ENCODE data around the gene UBFD1.
"Not testable (repeated sequence)": the region's sequence is repeated elsewhere in the genome, so short reads cannot be mapped to it uniquely, and the experiment has no call there.

Gene UBFD1

GRCh38 chr16:23530062-23530461 is 27.5 kb upstream of the UBFD1 start:
- no peaks in the 10 kb centered on the region for H3K4me1 ChIP-seq (ENCODE audit: control insufficient read depth, insufficient read depth, low read length)
- no peak overlapping the region for H3K4me3 ChIP-seq (ENCODE audit: low read depth, low read length)
- no peaks in the 10 kb centered on the region for H3K27me3 ChIP-seq (ENCODE audit: control insufficient read depth, insufficient read depth, low read length)
- H3K9me3 ChIP-seq (ENCODE audit: control insufficient read depth, insufficient read depth, low read length), result no peaks in the 10 kb centered on the region
- no peak overlapping the region for H3K9ac ChIP-seq (ENCODE audit: low read depth, low read length)
- peaks cover 49% of the 10 kb centered on the region for H3K36me3 ChIP-seq (ENCODE audit: control insufficient read depth, insufficient read depth, low read length)

DNA sequence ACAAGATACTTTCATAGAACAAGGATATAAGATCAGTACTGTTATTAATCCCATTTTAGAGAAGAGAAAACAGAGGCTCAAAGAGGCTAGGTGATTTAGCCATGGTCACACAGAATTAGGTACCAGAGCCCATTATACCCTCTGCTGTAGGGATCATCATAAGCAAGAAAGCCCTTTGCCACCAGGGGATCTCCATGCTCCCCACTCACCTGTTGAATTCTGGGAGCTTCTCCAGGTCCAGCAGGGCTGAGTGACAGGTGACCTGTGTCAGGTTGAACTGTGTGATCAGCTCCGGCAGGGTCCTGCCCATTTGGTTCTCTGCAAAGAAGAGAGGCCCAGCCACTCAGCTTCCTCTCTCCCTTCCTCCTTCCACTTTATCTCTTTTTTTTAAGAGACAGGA is 25.1 kb upstream of the UBFD1 start:
- Histone ChIP-seq H3K9me3 (ENCODE audit: control insufficient read depth, insufficient read depth, low read length) (no peaks in the 10 kb centered on the region), H3K4me1 (ENCODE audit: control insufficient read depth, insufficient read depth, low read length) (no peaks in the 10 kb centered on the region), H3K9ac (ENCODE audit: low read depth, low read length) (no peak overlapping the region), H3K4me3 (ENCODE audit: low read depth, low read length) (no peak overlapping the region), H3K27me3 (ENCODE audit: control insufficient read depth, insufficient read depth, low read length) (no peaks in the 10 kb centered on the region), H3K36me3 (ENCODE audit: control insufficient read depth, insufficient read depth, low read length) (peaks cover 48% of the 10 kb centered on the region)

DNA sequence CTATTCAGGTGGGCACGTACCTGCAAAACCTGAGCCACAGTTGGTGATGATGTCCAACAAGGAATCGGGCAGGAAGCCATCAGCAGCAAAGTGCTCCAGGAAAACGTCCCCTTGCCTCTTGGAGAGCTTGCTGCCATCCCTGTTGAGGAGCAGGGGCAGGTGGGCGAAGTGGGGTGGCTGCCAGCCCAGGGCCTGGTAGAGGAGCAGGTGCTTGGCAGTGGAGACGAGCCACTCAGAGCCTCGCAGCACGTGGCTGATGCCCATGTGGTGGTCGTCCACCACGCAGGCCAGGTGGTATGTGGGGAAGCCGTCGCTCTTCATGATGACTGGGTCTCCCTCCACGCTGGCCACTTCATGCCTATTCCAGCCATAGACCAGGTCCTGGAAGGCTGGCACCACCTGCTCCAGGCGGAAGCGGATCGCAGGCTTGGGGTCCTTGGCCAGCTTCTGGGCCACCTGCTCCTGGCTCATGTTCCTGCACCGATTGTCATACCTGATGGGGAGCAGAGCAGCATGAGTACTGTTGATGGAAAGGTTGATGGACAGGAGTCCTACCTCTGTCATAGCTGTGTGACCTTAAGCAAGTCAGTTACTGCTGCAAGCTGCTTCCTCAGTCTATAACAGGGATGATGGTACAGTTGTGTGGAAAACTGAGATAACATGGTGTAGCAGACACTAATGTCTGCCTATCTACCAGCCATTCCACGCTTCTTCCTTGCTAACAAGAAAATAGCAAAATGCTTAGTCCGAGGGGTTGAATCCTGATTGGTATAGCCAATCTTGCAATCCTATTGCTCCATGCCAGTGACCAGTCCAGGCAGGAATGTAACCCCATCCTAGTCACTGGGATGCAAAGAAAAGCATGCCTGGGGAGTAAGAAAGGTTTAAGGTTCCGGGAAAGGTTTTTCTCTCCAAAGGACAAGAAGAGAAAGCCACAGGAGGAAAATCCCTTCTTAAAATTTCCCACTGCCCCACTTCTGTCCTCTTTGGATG is 22.4 kb upstream of the UBFD1 start:
- H3K4me1 ChIP-seq (ENCODE audit: control insufficient read depth, insufficient read depth, low read length), result no peaks in the 10 kb centered on the region
- no peaks in the 10 kb centered on the region for H3K27me3 ChIP-seq (ENCODE audit: control insufficient read depth, insufficient read depth, low read length)
- no peak overlapping the region for H3K4me3 ChIP-seq (ENCODE audit: low read depth, low read length)
- H3K36me3 ChIP-seq (ENCODE audit: control insufficient read depth, insufficient read depth, low read length), result peaks cover 43% of the 10 kb centered on the region
- no peaks in the 10 kb centered on the region for H3K9me3 ChIP-seq (ENCODE audit: control insufficient read depth, insufficient read depth, low read length)
- no peak overlapping the region for H3K9ac ChIP-seq (ENCODE audit: low read depth, low read length)

DNA sequence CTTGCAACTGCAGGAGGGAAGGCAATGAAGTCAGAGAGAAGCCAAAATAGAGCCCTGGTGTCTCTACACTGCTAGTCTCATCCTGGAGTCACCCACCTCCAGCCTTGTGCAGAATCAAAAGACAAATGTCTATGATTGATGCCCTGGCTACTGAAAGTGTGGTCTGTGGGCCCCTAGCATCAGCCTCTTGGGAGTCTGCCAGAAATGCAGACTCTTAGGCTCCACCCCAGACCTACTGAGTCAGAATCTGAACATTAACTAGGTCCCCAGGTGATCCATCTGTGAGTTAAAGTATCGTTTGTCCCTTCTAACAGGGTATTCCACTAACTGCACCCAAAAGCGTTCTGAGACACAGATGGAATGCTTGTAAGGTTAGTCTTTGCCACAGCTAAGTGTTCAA is 21.6 kb upstream of the UBFD1 start:
- H3K9ac ChIP-seq (ENCODE audit: low read depth, low read length), result no peak overlapping the region
- no peak overlapping the region for H3K4me3 ChIP-seq (ENCODE audit: low read depth, low read length)
- no peaks in the 10 kb centered on the region for H3K9me3 ChIP-seq (ENCODE audit: control insufficient read depth, insufficient read depth, low read length)
- no peaks in the 10 kb centered on the region for H3K4me1 ChIP-seq (ENCODE audit: control insufficient read depth, insufficient read depth, low read length)
- no peaks in the 10 kb centered on the region for H3K27me3 ChIP-seq (ENCODE audit: control insufficient read depth, insufficient read depth, low read length)
- peaks cover 46% of the 10 kb centered on the region for H3K36me3 ChIP-seq (ENCODE audit: control insufficient read depth, insufficient read depth, low read length)

GRCh38 chr16:23537390-23537789 is 20.1 kb upstream of the UBFD1 start:
- H3K4me3 ChIP-seq (ENCODE audit: low read depth, low read length), result no peak overlapping the region
- no peaks in the 10 kb centered on the region for H3K27me3 ChIP-seq (ENCODE audit: control insufficient read depth, insufficient read depth, low read length)
- H3K36me3 ChIP-seq (ENCODE audit: control insufficient read depth, insufficient read depth, low read length), result peaks cover 44% of the 10 kb centered on the region
- H3K9me3 ChIP-seq (ENCODE audit: control insufficient read depth, insufficient read depth, low read length), result no peaks in the 10 kb centered on the region
- H3K4me1 ChIP-seq (ENCODE audit: control insufficient read depth, insufficient read depth, low read length), result no peaks in the 10 kb centered on the region
- H3K9ac ChIP-seq (ENCODE audit: low read depth, low read length), result no peak overlapping the region

DNA sequence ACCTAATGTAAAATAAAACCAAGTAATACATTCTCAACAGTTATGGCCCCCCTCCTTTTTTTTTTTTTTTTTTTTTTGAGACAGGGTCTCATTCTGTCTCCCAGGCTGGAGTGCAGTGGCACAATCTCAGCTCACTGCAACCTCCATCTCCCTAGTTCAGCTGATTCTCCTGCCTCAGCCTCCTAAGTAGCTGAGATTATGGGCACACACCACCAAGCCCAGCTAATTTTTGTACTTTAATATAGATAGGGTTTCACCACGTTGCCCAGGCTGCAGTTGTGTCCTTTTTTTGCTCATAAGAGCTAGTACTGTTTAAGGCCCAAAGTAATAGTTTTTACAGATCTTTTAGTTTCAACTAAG is 18.6 kb upstream of the UBFD1 start:
- Histone ChIP-seq H3K27me3 (ENCODE audit: control insufficient read depth, insufficient read depth, low read length) (no peaks in the 10 kb centered on the region), H3K9ac (ENCODE audit: low read depth, low read length) (no peak overlapping the region), H3K4me1 (ENCODE audit: control insufficient read depth, insufficient read depth, low read length) (no peaks in the 10 kb centered on the region), H3K4me3 (ENCODE audit: low read depth, low read length) (no peak overlapping the region), H3K9me3 (ENCODE audit: control insufficient read depth, insufficient read depth, low read length) (no peaks in the 10 kb centered on the region), H3K36me3 (ENCODE audit: control insufficient read depth, insufficient read depth, low read length) (peaks cover 36% of the 10 kb centered on the region)

DNA sequence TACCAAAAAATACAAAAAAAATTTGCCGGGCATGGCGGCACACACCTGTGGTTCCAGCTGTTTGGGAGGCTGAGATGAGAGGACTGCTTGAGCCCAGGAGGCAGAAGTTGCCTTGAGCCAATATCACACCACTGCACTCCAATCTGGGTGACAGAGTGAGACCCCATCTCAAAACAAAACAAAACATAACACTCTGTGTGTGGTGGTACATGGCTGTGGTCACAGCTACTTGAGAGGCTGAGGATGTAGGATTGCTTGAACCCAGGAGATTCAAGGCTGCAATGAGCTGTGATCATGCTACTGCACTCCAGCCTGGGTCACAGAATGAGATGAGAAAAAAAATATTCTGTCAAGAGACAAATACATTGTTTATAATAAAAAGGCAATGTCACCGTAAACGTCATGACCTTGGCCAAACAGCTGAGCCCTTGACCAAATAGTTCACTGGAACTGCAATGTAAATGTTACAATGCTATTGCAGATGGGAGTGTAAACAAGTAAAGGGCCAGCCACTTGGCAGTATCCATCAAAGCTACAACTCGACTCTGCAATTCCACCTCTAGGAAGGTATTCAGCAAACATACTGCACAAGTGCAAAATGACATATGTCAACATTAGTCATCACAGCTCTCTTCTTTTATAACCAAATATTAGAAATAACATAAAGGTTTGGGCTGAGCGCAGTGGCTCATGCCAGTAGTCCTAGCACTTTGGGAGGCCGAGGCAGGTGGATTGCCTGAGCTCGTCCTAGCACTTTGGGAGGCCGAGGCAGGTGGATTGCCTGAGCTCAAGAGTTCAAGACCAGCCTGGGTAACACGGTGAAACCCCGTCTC is 17.3 kb upstream of the UBFD1 start:
- H3K9ac ChIP-seq (ENCODE audit: low read depth, low read length), result no peak overlapping the region
- no peak overlapping the region for H3K4me3 ChIP-seq (ENCODE audit: low read depth, low read length)
- no peaks in the 10 kb centered on the region for H3K9me3 ChIP-seq (ENCODE audit: control insufficient read depth, insufficient read depth, low read length)
- H3K4me1 ChIP-seq (ENCODE audit: control insufficient read depth, insufficient read depth, low read length), result no peaks in the 10 kb centered on the region
- peaks cover 34% of the 10 kb centered on the region for H3K36me3 ChIP-seq (ENCODE audit: control insufficient read depth, insufficient read depth, low read length)
- no peaks in the 10 kb centered on the region for H3K27me3 ChIP-seq (ENCODE audit: control insufficient read depth, insufficient read depth, low read length)

DNA sequence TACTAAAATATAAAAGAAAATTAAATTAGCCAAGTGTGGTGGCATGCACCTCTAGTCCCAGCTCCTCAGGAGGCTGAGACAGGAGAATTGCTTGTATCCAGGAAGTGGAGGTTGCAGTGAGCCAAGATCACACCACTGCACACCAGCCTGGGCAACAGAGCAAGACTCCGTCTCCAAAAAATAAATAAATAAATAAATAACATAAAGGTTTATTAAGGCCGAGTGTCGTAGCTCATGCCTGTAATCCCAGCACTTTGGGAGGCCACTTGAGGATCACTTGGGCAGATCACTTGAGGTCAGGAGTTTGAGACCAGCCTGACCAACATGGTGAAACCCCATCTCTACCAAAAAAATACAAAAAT is 16.7 kb upstream of the UBFD1 start:
- peaks cover 36% of the 10 kb centered on the region for H3K36me3 ChIP-seq (ENCODE audit: control insufficient read depth, insufficient read depth, low read length)
- H3K4me3 ChIP-seq (ENCODE audit: low read depth, low read length); H3K4me1 ChIP-seq (ENCODE audit: control insufficient read depth, insufficient read depth, low read length); H3K27me3 ChIP-seq (ENCODE audit: control insufficient read depth, insufficient read depth, low read length); H3K9me3 ChIP-seq (ENCODE audit: control insufficient read depth, insufficient read depth, low read length); H3K9ac ChIP-seq (ENCODE audit: low read depth, low read length): not testable (repeated sequence)

DNA sequence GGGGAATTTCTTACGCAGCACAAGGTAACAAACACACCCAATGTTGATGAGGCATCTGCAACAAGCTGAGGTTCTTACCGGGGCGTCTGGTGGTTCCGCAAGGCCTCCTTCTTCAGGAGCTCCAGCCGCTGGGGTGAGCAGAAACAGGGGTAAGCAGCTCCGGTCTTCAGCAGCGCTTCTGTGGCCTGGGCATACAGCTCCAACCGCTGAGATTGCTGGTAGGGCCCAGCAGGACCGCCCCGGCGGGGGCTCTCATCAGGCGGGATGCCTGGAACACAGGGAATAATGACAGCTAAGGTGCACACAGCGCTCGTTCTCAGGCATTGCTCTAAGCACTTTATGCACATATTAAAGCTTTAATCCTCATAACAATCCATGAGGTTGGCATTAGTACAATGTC is 13.1 kb upstream of the UBFD1 start:
- Histone ChIP-seq H3K36me3 (ENCODE audit: control insufficient read depth, insufficient read depth, low read length) (peaks cover 42% of the 10 kb centered on the region), H3K4me3 (ENCODE audit: low read depth, low read length) (no peak overlapping the region), H3K9ac (ENCODE audit: low read depth, low read length) (no peak overlapping the region), H3K4me1 (ENCODE audit: control insufficient read depth, insufficient read depth, low read length) (no peaks in the 10 kb centered on the region), H3K9me3 (ENCODE audit: control insufficient read depth, insufficient read depth, low read length) (no peaks in the 10 kb centered on the region), H3K27me3 (ENCODE audit: control insufficient read depth, insufficient read depth, low read length) (no peaks in the 10 kb centered on the region)

DNA sequence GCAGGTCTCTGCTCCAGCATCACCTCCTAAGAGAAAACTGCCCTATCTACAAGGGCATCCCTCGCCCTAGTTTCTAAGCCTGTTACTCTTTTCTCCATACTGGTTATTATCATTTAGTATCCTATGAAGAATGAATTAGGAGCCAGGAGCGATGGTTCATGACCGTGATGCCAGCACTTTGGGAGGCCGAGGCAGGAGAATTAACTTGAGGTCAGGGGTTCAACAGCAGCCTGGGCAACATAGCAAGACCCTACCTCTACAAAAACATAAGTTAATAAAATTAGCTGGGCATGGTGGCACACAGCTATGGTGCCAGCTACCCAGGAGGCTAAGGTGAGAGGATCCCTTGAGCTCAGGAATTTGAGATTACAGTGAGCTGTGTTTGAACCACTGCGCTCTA is 7.6 kb upstream of the UBFD1 start:
- H3K4me1 ChIP-seq (ENCODE audit: control insufficient read depth, insufficient read depth, low read length), result no peaks in the 10 kb centered on the region
- no peak overlapping the region for H3K9ac ChIP-seq (ENCODE audit: low read depth, low read length)
- H3K4me3 ChIP-seq (ENCODE audit: low read depth, low read length), result no peak overlapping the region
- H3K36me3 ChIP-seq (ENCODE audit: control insufficient read depth, insufficient read depth, low read length), result peaks cover 48% of the 10 kb centered on the region
- H3K9me3 ChIP-seq (ENCODE audit: control insufficient read depth, insufficient read depth, low read length), result no peaks in the 10 kb centered on the region
- no peaks in the 10 kb centered on the region for H3K27me3 ChIP-seq (ENCODE audit: control insufficient read depth, insufficient read depth, low read length)

DNA sequence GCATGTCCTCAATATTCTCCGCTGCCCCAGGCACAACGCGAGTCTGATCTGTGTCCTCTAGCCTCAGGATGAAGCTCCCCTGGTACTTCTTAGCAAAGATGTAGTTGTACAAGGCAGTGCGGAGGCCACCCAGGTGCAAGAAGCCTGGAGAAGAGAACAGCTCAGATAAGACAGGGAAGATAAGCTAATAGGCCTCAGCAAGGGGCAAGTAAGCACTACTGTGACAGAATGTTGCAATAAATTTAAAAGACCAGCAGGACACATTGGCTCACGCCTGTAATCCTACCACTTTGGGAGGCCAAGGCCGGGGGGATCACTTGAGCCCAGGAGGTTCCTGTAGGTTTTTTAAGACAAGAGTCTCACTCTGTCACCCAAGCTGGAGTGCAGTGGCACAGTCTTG is 5.4 kb upstream of the UBFD1 start:
- H3K27me3 ChIP-seq (ENCODE audit: control insufficient read depth, insufficient read depth, low read length), result no peaks in the 10 kb centered on the region
- peaks cover 3% of the 10 kb centered on the region for H3K4me1 ChIP-seq (ENCODE audit: control insufficient read depth, insufficient read depth, low read length)
- H3K4me3 ChIP-seq (ENCODE audit: low read depth, low read length), result no peak overlapping the region
- H3K9me3 ChIP-seq (ENCODE audit: control insufficient read depth, insufficient read depth, low read length), result no peaks in the 10 kb centered on the region
- peaks cover 32% of the 10 kb centered on the region for H3K36me3 ChIP-seq (ENCODE audit: control insufficient read depth, insufficient read depth, low read length)
- no peak overlapping the region for H3K9ac ChIP-seq (ENCODE audit: low read depth, low read length)

GRCh38 chr16:23554536-23554935 is 3.0 kb upstream of the UBFD1 start:
- H3K9me3 ChIP-seq (ENCODE audit: control insufficient read depth, insufficient read depth, low read length), result no peaks in the 10 kb centered on the region

More at GRCh38 chr16:23554536-23554935, 3.0 kb upstream of the UBFD1 start:
- Histone ChIP-seq H3K36me3 (ENCODE audit: control insufficient read depth, insufficient read depth, low read length) (peaks cover 27% of the 10 kb centered on the region), H3K9ac (ENCODE audit: low read depth, low read length) (no peak overlapping the region), H3K4me1 (ENCODE audit: control insufficient read depth, insufficient read depth, low read length) (peaks cover 5% of the 10 kb centered on the region), H3K27me3 (ENCODE audit: control insufficient read depth, insufficient read depth, low read length) (no peaks in the 10 kb centered on the region), H3K4me3 (ENCODE audit: low read depth, low read length) (no peak overlapping the region)
